H1 (cell line): Measurements from ENCODE around the gene PTPN1. TPM values are rescaled to one million over a fixed set of nuclear protein-coding genes. Genes with fewer than 3 reads are reported as not detected.

ENCODE experiments used
- CTCF ChIA-PET: fragments of 300-600 bp; sonication (Branson Sonifier 250); formaldehyde crosslinking; loops from one replicate; lab custom pipeline; 2021; ENCODE audit not compliant: partially characterized antibody; lab: Charles Lee
- POLR2A ChIA-PET: fragments of 300-600 bp; sonication (Branson Sonifier 250); formaldehyde crosslinking; loops from one replicate; lab custom pipeline; 2021; ENCODE audit warnings: inconsistent platforms; ENCODE audit not compliant: partially characterized antibody; lab: Charles Lee
- DNase-seq, 2 experiments: peaks; one replicate each; pipeline versions ENCODE4 v3.0.0 to v3.0.0-alpha.2; 2010 to 2022; ENCODE audit warnings: low spot score in 2 of 2, low read depth in 1 of 2, mixed read lengths in 1 of 2
- FAIRE-seq: peaks from 2 replicates; lab custom pipeline; 2011; peaks lifted over from hg19 to GRCh38; lab: Jason Lieb, UNC
- H2AFZ ChIP-seq: 2 replicates; pipeline ENCODE4 v1.8.1; 2012; ENCODE audit warnings: low read length, inconsistent platforms
- H2AK5ac ChIP-seq: 2 replicates; pipeline ENCODE4 v1.6.1; 2013; ENCODE audit warnings: low read depth, low read length
- H2BK120ac ChIP-seq: replicated peaks from 2 replicates; pipeline ENCODE3; 2013; ENCODE audit warnings: low read depth, low read length, inconsistent platforms
- H2BK12ac ChIP-seq: 2 replicates; pipeline ENCODE4 v1.6.1; 2013; ENCODE audit warnings: low read depth, low read length
- H2BK15ac ChIP-seq: 2 replicates; pipeline ENCODE4 v1.6.1; 2013; ENCODE audit warnings: low read length
- H2BK20ac ChIP-seq: 2 replicates; pipeline ENCODE4 v1.6.1; 2013; ENCODE audit warnings: low read length
- H2BK5ac ChIP-seq: 2 replicates; pipeline ENCODE4 v1.6.1; 2013; ENCODE audit warnings: low read depth, low read length
- H3K14ac ChIP-seq: 2 replicates; pipeline ENCODE4 v1.6.1; 2013; ENCODE audit warnings: inconsistent platforms; ENCODE audit not compliant: insufficient read length
- H3K18ac ChIP-seq: 2 replicates; pipeline ENCODE4 v1.6.1; 2013; ENCODE audit warnings: low read length; ENCODE audit errors: extremely low read depth
- H3K23ac ChIP-seq: 2 replicates; pipeline ENCODE4 v1.6.1; 2013; ENCODE audit warnings: inconsistent platforms; ENCODE audit not compliant: insufficient read length
- H3K23me2 ChIP-seq: 2 replicates; pipeline ENCODE4 v1.6.1; 2013; ENCODE audit warnings: low read depth, low read length
- H3K27ac ChIP-seq: 2 replicates; pipeline ENCODE4 v1.6.1; 2011; ENCODE audit warnings: low read depth, low read length, inconsistent platforms
- H3K27me3 ChIP-seq, 4 experiments: replicated peaks in 1 of 4; 1 replicate in 1 of 4; 2 replicates in 3 of 4; pipeline versions ENCODE4 v1.6.1 to v1.8.1; 2011 to 2013; ENCODE audit warnings: low read length in 3 of 4, mild to moderate bottlenecking in 3 of 4, inconsistent platforms in 2 of 4, mixed read lengths in 2 of 4, moderate library complexity in 1 of 4; ENCODE audit not compliant: control insufficient read depth in 3 of 4, insufficient read depth in 3 of 4; ENCODE audit errors: extremely low read depth in 1 of 4
- H3K36me3 ChIP-seq, 4 experiments: 2 replicates each; pipeline versions ENCODE4 v1.6.1 to v1.8.1; 2011 to 2013; ENCODE audit warnings: mild to moderate bottlenecking in 4 of 4, low read length in 3 of 4, moderate library complexity in 2 of 4, control low read depth in 1 of 4, inconsistent platforms in 1 of 4; ENCODE audit not compliant: insufficient read depth in 4 of 4, control insufficient read depth in 2 of 4
- H3K4ac ChIP-seq: replicated peaks from 2 replicates; pipeline ENCODE3; 2013; ENCODE audit warnings: low read length, low read depth, mixed read lengths, inconsistent platforms; ENCODE audit not compliant: insufficient read length
- H3K4me1 ChIP-seq, 4 experiments: replicated peaks in 1 of 4; 1 replicate in 1 of 4; 2 replicates in 3 of 4; pipeline versions ENCODE4 v1.6.1 to v1.8.1; 2011 to 2013; ENCODE audit warnings: low read length in 3 of 4, inconsistent platforms in 2 of 4, mixed read lengths in 1 of 4; ENCODE audit not compliant: insufficient read depth in 4 of 4, control insufficient read depth in 3 of 4
- H3K4me2 ChIP-seq, 2 experiments: 2 replicates each; pipeline versions ENCODE4 v1.6.1 to v1.8.1; 2011 to 2013; ENCODE audit warnings: low read depth in 2 of 2, low read length in 2 of 2, control low read depth in 1 of 2, inconsistent platforms in 1 of 2, mild to moderate bottlenecking in 1 of 2; ENCODE audit not compliant: insufficient read depth in 1 of 2
- H3K4me3 ChIP-seq, 4 experiments: fragments of 200-600, 300-600 bp in 1 of 4; sonication (generic), shearing (Covaris generic), sonication (Bioruptor Twin) in 1 of 4; 2 replicates each; pipeline versions ENCODE4 v1.5.1 to v1.8.1; 2011 to 2016; ENCODE audit warnings: low read length in 4 of 4, low read depth in 3 of 4, control low read depth in 2 of 4, inconsistent platforms in 2 of 4, mild to moderate bottlenecking in 2 of 4, mixed read lengths in 1 of 4, moderate library complexity in 1 of 4; ENCODE audit not compliant: insufficient read depth in 2 of 4; ENCODE audit errors: extremely low read depth in 1 of 4
- H3K56ac ChIP-seq: replicated peaks from 2 replicates; pipeline ENCODE3; 2013; ENCODE audit warnings: low read depth, mild to moderate bottlenecking, mixed read lengths, low read length, inconsistent platforms; ENCODE audit not compliant: insufficient read length
- H3K79me1 ChIP-seq: 2 replicates; pipeline ENCODE4 v1.6.1; 2013; ENCODE audit warnings: low read depth, low read length, control low read depth
- H3K79me2 ChIP-seq, 2 experiments: 2 replicates each; pipeline versions ENCODE4 v1.6.1 to v1.8.1; 2012 to 2013; ENCODE audit warnings: low read length in 2 of 2, mild to moderate bottlenecking in 2 of 2, inconsistent platforms in 1 of 2; ENCODE audit not compliant: insufficient read depth in 2 of 2, control insufficient read depth in 1 of 2
- H3K9ac ChIP-seq, 4 experiments: replicated peaks in 1 of 4; 1 replicate in 1 of 4; 2 replicates in 3 of 4; pipeline versions ENCODE4 v1.6.1 to v1.8.1; 2011 to 2013; ENCODE audit warnings: low read depth in 3 of 4, low read length in 3 of 4, control low read depth in 2 of 4, mild to moderate bottlenecking in 2 of 4, moderate library complexity in 2 of 4, inconsistent platforms in 1 of 4; ENCODE audit errors: extremely low read depth in 1 of 4
- H3K9me3 ChIP-seq, 2 experiments: 2 replicates each; pipeline versions ENCODE4 v1.6.1 to v1.8.1; 2012 to 2013; ENCODE audit warnings: mild to moderate bottlenecking in 2 of 2, moderate library complexity in 2 of 2, control low read depth in 1 of 2, inconsistent platforms in 1 of 2, low read depth in 1 of 2, low read length in 1 of 2, mixed read lengths in 1 of 2; ENCODE audit not compliant: insufficient read depth in 2 of 2
- H4K20me1 ChIP-seq, 2 experiments: replicated peaks in 1 of 2; 2 replicates each; pipeline versions ENCODE3 to v1.8.1; 2011 to 2013; ENCODE audit warnings: inconsistent platforms in 2 of 2, low read length in 2 of 2, mild to moderate bottlenecking in 1 of 2; ENCODE audit not compliant: insufficient read depth in 2 of 2, control insufficient read depth in 1 of 2
- H4K5ac ChIP-seq: 2 replicates; pipeline ENCODE4 v1.6.1; 2013; ENCODE audit warnings: low read length, low read depth, mixed read lengths, inconsistent platforms; ENCODE audit not compliant: insufficient read length
- H4K8ac ChIP-seq: 2 replicates; pipeline ENCODE4 v1.8.0; 2013; ENCODE audit warnings: mild to moderate bottlenecking, moderate library complexity, low read length, inconsistent platforms; ENCODE audit not compliant: insufficient read depth; ENCODE audit errors: extremely low read depth
- H4K91ac ChIP-seq: replicated peaks from 2 replicates; pipeline ENCODE3; 2013; ENCODE audit warnings: low read length, mixed read lengths, inconsistent platforms; ENCODE audit not compliant: insufficient read length
- BACH1 ChIP-seq: IDR thresholded peaks from 2 replicates; pipeline ENCODE4 v1.6.1; 2012; ENCODE audit warnings: low read length, improper control_type of control experiment
- BRCA1 ChIP-seq: IDR thresholded peaks from 2 replicates; pipeline ENCODE4 v1.6.1; 2012; ENCODE audit warnings: low read depth, low read length, improper control_type of control experiment
- CBX8 ChIP-seq: fragments of 300-800, 300-1000 bp; sonication (generic); IDR thresholded peaks from 2 replicates; pipeline ENCODE4 v1.7.1; 2016; ENCODE audit warnings: low read depth, low read length, borderline replicate concordance
- GABPA ChIP-seq: IDR thresholded peaks from 2 replicates; pipeline ENCODE4 v1.6.1; 2011; ENCODE audit warnings: mild to moderate bottlenecking, low read length, moderate library complexity, borderline replicate concordance; ENCODE audit not compliant: insufficient read depth
- GTF2F1 ChIP-seq: IDR thresholded peaks from 2 replicates; pipeline ENCODE4 v1.6.1; 2012; ENCODE audit warnings: low read depth, low read length, improper control_type of control experiment, borderline replicate concordance
- HDAC2 ChIP-seq, 2 experiments: fragments of 300-600 bp in 1 of 2; sonication (generic) in 1 of 2; IDR thresholded peaks; 2 replicates each; pipeline ENCODE4 v1.6.1; 2011 to 2012; ENCODE audit warnings: low read depth in 2 of 2, low read length in 2 of 2, mild to moderate bottlenecking in 2 of 2, moderate library complexity in 2 of 2, borderline replicate concordance in 1 of 2, inconsistent platforms in 1 of 2
- JUND ChIP-seq: IDR thresholded peaks from 2 replicates; pipeline ENCODE4 v1.6.1; 2011; ENCODE audit warnings: mild to moderate bottlenecking, improper control_type of control experiment, low read length
- PHF8 ChIP-seq: fragments of 200-600 bp; sonication (generic); conservative IDR thresholded peaks from 2 replicates; pipeline ENCODE4 v1.7.1; 2012; ENCODE audit warnings: low read depth, mild to moderate bottlenecking, inconsistent platforms, low read length, moderate library complexity
- RBBP5 ChIP-seq: IDR thresholded peaks from 2 replicates; pipeline ENCODE4 v1.7.1; 2012; ENCODE audit warnings: low read depth, mild to moderate bottlenecking, inconsistent platforms, low read length, moderate library complexity, borderline replicate concordance
- SAP30 ChIP-seq: fragments of 300-600 bp; sonication (generic); IDR thresholded peaks from 2 replicates; pipeline ENCODE4 v1.7.1; 2012; ENCODE audit warnings: low read length, moderate library complexity, mild to moderate bottlenecking, inconsistent platforms; ENCODE audit not compliant: insufficient read depth, insufficient replicate concordance
- TAF7 ChIP-seq: optimal IDR thresholded peaks from 2 replicates; pipeline ENCODE3; 2011; ENCODE audit warnings: low read depth, mild to moderate bottlenecking, inconsistent platforms, low read length, moderate library complexity, borderline replicate concordance
- WGBS, 2 experiments: shearing (Covaris generic) in 1 of 2; methylation state at CpG; one replicate each; pipeline versions ENCODE4 v1.1.6 to v1.1.7; 2013 to 2015; ENCODE audit warnings: low lambda C conversion rate in 2 of 2, mixed read lengths in 2 of 2, inconsistent platforms in 1 of 2, low coverage in 1 of 2, missing lambda C conversion rate in 1 of 2; ENCODE audit not compliant: insufficient replicate concordance in 2 of 2, insufficient coverage in 1 of 2, insufficient read length in 1 of 2; ENCODE audit errors: extremely low coverage in 1 of 2, missing lambda C conversion rate in 1 of 2; 5-methylcytosine and 5-hydroxymethylcytosine counted together
- polyA plus RNA-seq, 7 experiments: library from polyadenylated mRNA; depleted of rRNA in 3 of 7; stranded (reverse) in 5 of 7; unstranded in 2 of 7; fragments of >200 nt in 5 of 7; fragments of 200-250 nt in 2 of 7; gene quantifications; 1 replicate in 5 of 7; 2 replicates in 1 of 7; 4 replicates in 1 of 7; pipeline versions ENCODE4 v1.2.1 to v1.2.3, GENCODE V29; 2011 to 2013; ENCODE audit warnings: missing spikeins in 2 of 7, mixed read lengths in 2 of 7
- total RNA-seq: library from RNA; stranded (reverse); fragmentation: NEBNext Ultra II Directional; extraction: Animal tissue kit (Norgen Biotek cat#: 25700); gene quantifications from 2 replicates; pipeline ENCODE4 v1.2.1, GENCODE V29; 2021

Gene PTPN1
- total and polyA plus RNA-seq, 2 of the 8 experiments (the other 6 are each of a cell fraction or from before 2014, with no cell fraction given): 18.6 to 32.1 TPM

DNA sequence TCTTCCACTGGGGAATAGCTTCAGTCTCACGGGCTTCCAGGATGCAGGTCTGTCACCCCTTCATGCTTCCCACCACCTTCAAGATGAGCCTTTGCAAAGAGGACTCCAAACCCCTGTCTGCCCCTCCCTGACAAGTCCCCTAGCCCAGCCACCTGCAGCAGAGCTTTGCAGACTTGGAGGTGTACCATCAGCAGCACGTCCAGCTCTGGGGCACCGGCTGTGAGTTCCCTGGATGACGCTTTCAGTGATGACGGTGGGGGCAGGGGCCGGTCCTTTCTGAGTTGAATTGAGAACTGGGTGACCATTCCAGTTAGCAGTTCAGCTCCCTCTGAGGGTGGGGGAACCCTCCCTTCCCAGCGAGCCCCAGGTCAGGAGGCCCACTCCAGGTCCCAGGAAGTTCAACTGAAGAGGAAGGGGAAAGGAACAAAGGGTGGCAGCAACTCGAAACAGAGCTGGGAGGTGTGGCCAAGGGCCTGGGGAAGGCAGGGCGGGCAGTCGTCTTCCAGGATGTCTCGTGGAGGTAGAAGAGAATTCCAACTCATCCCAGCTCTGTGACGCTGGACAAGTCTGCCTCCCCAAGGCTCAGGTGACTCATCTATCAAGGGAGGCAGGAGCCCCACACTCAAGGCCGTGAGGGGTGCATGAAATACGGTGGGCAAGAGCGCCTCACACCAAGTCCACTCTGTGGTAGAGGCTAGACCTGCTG lies 86.0 kb downstream of the PTPN1 start:
- no peak overlapping the region for H3K23ac ChIP-seq
- no peak overlapping the region for H3K4ac ChIP-seq
- no peak overlapping the region for H3K14ac ChIP-seq
- H2AK5ac ChIP-seq: 0 out of 2 replicates have a peak overlapping the region, but pooled peaks have one; percentile 15
- H2BK5ac ChIP-seq: peak overlapping the region; percentile 78; the same call in 1 of the 2 replicates
- H4K5ac ChIP-seq: no peak overlapping the region
- DNase-seq: no peak
- no peak overlapping the region for H4K91ac ChIP-seq
- no peak overlapping the region for H3K4me3 ChIP-seq
- H3K79me2 ChIP-seq: no peaks in the 10 kb centered on the region
- no peaks in the 10 kb centered on the region; the same call in 1 of the 2 replicates for H3K79me1 ChIP-seq
- WGBS, 2 experiments: 79% methylated on average over 15 of the region's 15 CpGs; no CpG with 5 or more reads in 1 of the 2 experiments
- FAIRE-seq: no peak
- peak overlapping the region; percentile 92; the same call in 1 of the 2 replicates for H2BK15ac ChIP-seq
- no peaks in the 10 kb centered on the region; the same call in 1 of the 2 replicates for H3K23me2 ChIP-seq
- H3K56ac ChIP-seq: no peak overlapping the region
- no peak overlapping the region for H2AFZ ChIP-seq
- no peak overlapping the region for H3K9ac ChIP-seq
- H4K20me1 ChIP-seq: no peaks in the 10 kb centered on the region
- H2BK20ac ChIP-seq: 0 out of 2 replicates have a peak overlapping the region, but pooled peaks have one; percentile 61
- H3K27me3 ChIP-seq: no peaks in the 10 kb centered on the region
- ChIA-PET POLR2A (interaction anchor here (0.9 to 1.5 kb wide), 2 partner anchors 15 to 40 kb away, joined by 3 read pairs; no protein-coding TSS in a partner anchor), CTCF (interaction anchor here (0.6 to 5.4 kb wide), 8 partner anchors 10 to 410 kb away, joined by 3 to 36 read pairs (median 3); no protein-coding TSS in a partner anchor)
- H3K18ac ChIP-seq: peak overlapping the region; percentile 78; the same call in 1 of the 2 replicates
- peak overlapping the region; percentile 92; the same call in 1 of the 2 replicates for H2BK12ac ChIP-seq
- H3K4me2 ChIP-seq: no peak overlapping the region
- H2BK120ac ChIP-seq: no peak overlapping the region
- peaks cover 0 to 13% (median 8%) of the 10 kb centered on the region in 4 experiments; a peak in 4 of 7 replicates for H3K4me1 ChIP-seq
- no peak overlapping the region for H3K27ac ChIP-seq
- H4K8ac ChIP-seq: peak overlapping the region; percentile 6; the same call in 1 of the 2 replicates
- H3K9me3 ChIP-seq: no peaks in the 10 kb centered on the region
- H3K36me3 ChIP-seq: no peaks in the 10 kb centered on the region
- TF ChIP-seq RBBP5 (no peak), TAF7 (no peak), GTF2F1 (no peak), PHF8 (no peak), BRCA1 (no peak), SAP30 (no peak), HDAC2 (IDR thresholded peaks at IDR 0.05; ENCODE audit: borderline replicate concordance in 1 of 2, low read depth in 2 of 2, low read length in 2 of 2) (no peak), BACH1 (no peak), JUND (no peak), CBX8 (no peak), GABPA (no peak)
